GM18873 (cell line): ENCODE measurements around the gene SPAG7.

Source experiments
- ATAC-seq: cut with Tn5 transposase; IDR thresholded peaks from one replicate; pipeline ENCODE4 v1.9.1; 2021; ENCODE audit warnings: mild to moderate bottlenecking, moderate library complexity, moderate number of reproducible peaks; ENCODE audit not compliant: unreplicated experiment, low FRiP score

Gene SPAG7

DNA sequence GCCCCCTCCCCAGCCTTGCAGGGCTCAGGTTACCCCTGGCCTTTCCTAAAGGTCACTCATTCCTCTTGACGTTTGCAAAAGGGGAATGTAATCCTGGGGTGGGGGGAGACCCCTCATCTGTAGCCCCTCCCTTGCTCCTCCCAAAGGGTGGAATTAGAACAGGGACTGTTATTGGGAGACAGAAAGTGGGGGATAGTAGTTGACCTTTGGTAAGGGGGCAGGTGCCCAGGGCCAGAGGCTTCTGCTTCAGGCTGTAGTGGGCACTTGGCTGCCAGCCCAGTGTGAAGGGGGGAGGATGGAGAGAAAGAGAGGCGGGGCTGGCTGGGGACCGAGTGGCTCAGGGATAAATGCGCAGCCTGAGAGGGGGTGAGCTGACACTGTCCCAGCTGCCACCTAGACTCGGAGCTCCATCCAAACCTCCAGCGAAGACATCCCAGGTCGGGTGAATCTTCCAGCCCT, 16.8 kb downstream of the SPAG7 start, which contains the start of gene ENO3:
Gene ENO3 (plus strand): TSS at position 374 of the 459 bp plus-strand sequence. CDS start 711 bp downstream, outside the sequence.
- no peak for ATAC-seq

DNA sequence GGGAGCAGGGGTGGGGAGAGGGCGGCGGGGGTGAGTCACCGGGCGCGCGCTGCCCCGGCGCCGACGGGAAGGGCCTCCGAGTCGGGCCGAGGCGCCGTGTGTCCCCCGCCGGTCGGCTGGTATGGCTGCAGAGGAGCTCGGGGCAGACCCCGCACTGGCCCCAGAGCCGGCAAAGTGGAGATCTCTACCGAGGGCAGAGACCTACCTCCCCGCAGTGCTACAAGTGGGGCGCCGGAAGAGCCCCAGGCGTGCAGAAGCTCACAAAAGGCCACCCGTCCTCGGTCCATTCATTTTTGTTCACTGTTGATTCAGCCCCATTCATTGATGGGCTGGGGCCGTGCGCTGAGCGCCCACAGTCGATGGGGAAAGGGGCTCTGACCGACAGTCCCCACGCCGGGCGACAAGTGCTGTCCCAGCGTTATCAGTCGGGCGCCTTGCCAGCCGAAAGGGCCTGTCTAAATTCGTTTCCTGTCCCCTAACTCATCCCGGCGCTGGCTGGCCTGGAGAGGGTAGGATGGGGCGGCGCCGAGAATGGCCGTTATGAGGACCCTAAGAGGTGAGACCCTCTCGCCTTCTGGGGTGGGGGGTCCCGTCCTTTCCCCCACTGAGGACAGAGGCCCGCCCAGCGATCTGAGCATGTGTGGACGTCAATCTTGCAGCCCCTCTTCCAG, 17.4 kb downstream of the SPAG7 start:
- ATAC-seq: no peak

DNA sequence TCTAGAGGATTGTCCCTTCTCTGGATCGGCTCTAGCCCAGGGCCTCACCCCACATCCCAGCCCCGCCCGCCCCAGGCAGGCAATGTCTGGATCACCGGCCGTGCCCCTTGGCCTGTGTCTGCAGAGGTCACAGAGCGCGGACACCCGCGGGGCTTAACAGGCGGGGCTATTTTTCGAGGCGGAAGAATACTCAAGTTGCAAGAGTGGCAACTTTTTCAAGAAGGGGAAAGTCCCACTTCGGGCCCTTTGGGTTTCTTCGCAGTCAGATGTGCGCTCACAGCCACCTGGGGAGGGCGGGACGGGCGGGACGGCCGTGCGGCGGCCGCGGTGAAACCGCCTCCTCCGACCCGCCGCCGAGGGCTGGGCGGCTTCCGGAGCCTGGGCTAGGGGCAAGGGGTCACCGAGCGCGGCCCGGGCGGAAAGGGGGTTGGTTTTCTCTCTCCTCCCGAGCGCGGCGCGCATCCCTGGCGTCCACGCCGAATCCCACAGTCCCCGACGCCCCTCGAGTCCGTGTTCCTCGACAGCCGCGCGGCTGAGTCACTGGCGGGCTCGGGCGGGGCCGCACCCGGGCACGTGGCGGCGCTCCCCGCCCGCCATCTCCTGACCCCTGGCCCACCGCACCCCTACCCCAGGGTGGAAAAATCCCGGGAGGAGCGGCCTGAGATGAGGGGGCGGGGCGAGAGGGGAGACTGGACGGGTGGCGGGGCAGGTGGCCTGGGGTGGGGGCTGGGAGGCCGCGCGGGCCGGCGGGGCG, 18.1 kb downstream of the SPAG7 start:
- ATAC-seq: peak; percentile 30

DNA sequence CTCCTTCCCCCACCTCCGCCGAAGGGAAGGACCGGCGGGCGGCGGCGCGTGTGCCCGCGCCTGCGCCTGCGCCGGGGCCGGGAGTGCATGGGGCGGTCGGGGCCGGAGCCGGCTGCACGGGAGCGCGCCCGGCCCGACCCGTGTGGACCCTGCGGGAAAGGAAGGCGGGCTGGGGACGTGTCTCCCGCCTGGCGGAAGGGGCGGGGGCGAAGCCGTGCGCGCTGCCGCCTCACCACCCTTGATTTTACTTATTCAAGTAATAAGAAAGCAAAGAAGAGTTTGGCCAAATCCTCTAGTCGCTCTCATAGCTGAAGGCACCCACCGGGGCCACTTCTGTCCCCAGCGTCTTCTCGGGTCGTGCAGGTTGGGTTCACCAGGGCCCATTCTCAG, 18.7 kb downstream of the SPAG7 start:
- peak; percentile 17 for ATAC-seq

DNA sequence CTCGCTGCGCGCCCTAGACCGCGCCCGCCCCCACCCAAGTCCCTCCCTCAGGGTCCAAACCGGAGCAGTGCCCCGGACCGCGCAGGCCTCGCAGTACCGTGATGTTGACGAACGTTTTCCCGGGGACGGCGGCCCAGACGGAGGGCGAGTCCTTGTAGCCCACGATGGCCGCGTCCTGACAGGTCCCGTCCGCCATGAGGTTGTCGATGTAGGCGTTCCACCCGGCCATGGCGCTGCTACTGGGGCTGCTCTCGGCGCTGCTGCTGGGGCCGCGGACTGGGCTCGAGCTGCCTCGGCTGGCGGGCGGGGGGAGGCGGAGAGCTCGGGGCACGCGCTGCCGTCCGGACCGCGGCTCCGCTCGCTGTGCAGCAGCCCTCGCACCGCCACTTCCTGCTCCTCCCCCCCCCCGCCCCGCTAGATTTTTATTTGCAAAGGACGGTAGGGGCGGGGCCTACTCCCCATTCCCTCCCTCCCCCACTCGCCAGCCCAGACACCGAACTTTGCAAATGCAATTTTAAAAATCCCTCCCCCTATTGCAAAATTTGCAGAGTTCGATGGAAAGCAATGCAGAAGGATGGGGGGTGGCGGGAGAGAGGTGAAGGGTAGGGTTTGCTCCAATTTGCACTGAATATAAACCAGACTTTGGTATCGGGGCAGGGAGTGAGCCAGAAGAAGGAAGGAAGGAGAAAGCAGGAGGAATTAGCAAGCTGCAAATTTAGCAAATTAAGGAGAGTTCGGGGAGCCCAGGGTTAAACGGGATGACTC, 19.3 kb downstream of the SPAG7 start, which contains the start of gene PFN1:
Gene PFN1 (minus strand): TSS at position 365 of the 765 bp plus-strand sequence. CDS start 136 bp downstream, at position 229.
- ATAC-seq: peak; percentile 16

DNA sequence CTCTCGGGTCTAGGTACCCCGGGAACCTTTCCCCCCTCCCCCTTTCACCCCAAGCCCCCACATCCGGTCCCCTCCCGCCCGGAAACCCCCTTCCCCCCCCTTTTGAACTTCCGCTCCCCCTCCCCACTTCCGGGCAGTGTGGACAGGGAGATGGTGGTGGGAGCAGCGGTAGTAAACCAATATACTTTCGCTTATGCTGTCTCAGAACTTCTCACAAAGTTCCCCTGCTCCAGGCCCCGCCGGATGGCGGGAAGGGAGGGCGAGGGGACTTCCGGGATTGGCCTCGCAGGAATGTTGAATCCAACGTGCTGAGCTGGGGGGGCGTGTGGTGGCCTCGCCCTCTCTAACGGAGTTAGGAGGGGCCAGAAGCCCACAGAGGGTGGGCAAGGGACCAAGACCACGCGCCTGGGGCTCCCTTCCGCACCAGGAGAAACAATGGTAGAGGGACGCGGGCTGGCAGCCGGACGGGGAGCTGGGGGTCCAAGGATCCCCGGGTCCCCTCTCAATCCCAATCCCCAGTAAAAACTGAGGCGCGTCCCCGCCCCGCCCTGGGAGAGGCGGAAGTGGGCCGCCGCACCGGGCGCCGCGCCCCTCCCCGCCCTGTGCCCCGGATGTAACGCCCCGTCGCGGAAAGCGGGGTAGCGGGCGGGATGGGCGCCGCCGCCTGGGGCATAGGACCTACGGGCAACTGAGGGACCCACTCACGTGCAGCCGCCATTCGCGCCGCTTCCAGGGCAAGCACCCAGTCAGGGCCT, 20.0 kb downstream of the SPAG7 start:
- no peak for ATAC-seq

DNA sequence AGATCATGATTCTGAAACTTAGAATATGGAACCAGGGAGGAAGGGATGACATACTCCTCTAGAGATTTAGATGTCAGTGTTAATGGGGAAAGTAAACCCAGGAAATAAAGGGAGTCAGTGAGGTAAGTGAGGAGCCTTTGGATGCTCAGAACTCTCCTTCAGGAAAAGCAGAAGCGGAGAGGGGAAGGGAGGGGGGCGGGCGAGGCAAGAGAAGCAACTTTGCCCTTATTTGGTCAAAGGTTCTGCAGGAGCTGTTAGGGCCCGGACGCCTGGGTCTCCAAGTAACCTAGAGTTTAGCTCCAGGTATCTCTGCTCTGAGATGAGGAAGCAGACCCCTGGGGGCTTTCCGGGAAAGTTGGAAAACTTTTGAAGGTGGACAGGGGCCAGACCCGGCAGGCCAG, 20.6 kb downstream of the SPAG7 start:
- ATAC-seq: no peak

GRCh38 chr17:4946312-4946976, 21.2 kb downstream of the SPAG7 start:
- ATAC-seq: no peak

GRCh38 chr17:4945944-4946280, 21.7 kb downstream of the SPAG7 start:
- ATAC-seq: no peak

GRCh38 chr17:4945176-4945943, 22.3 kb downstream of the SPAG7 start:
- ATAC-seq: no peak

- ATAC-seq: no peak
Observed at GRCh38 chr17:4944554-4945175, 23.0 kb downstream of the SPAG7 start.

- ATAC-seq: no peak
Observed at GRCh38 chr17:4944163-4944553, 23.5 kb downstream of the SPAG7 start.

DNA sequence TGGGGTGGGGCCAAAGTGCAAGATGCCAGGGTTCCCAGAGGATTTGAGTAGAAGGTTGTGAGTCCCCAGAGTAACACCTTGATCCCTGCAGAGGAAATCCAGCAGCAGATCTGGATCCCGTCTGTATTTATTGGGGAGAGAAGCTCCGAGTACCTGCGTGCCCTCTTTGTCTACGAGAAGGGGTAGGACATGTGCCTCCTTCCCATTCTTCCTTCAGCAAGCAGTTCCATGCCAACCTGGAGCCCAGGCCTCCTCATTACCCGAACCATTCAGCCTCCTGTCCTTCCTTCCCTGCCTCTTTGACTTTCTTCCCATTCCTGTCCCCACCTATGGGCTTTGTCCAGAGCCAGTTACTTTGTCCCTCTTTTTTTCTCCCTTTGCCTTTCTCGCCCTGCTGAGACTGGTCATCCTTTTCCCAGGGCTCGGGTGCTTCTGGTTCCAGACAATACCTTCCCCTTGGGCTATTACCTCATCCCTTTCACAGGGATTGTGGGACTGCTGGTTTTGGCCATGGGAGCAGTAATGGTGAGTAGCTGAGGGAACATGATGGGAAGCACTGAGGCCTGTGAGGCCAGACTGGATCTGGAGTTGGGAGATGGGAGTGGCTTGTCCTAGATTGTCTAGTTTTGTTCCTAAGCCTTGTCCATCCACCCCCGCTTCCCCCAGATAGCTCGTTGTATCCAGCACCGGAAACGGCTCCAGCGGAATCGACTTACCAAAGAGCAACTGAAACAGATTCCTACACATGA, 24.7 kb downstream of the SPAG7 start:
- no peak for ATAC-seq

DNA sequence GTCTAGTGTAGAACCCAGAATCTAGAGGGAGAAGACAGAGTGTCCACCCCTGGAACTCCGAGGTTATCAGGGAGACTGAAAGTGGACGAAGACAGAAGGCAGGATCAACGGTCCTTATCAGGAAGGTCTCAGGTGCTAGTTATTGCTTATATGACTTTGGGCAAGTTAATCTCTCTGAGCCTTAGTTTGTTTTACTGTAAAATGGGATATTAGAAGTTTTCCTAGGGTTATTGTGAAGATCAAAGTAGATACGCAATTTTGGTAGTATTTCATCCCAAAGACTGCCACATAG, 26.4 kb downstream of the SPAG7 start:
- ATAC-seq: no peak

DNA sequence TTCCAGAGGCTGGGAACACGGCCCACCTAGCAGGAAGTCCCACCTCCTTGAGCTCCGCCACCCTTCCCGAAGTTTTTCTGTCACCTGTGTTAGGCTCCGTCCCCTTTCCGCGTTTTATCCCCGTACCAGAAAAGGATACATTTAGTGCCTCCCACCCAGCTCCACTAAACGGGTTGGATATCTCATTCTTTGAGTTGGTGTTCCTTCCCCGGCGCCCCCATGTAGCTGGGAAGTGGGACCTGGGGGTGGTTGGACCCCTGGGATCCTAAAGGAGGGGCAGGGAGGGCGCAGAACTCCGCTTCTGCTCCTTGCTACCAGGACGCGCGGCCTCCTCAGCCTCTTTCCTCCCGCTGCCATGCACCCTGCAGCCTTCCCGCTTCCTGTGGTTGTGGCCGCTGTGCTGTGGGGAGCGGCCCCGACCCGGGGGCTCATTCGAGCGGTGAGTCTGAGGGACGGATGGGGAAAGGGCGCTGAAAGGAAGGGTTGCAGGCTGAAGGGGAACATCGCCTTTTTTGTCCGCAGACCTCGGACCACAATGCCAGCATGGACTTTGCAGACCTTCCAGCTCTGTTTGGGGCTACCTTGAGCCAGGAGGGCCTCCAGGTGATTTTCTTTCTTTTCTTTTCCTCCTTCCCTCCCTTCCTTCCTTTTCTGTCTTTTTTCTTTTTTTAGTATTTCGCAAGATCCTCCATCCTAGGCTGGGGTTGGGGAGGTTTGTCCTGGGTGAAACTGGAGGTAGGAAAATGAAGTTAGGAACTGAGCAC, 26.9 kb downstream of the SPAG7 start:
- no peak for ATAC-seq

- ATAC-seq: peak; percentile 79
Observed at GRCh38 chr17:4939796-4940554, 27.6 kb downstream of the SPAG7 start, which contains the start of the genes RNF167 and SLC25A11. RNF167 (plus strand) TSS chr17:4940268; CDS start chr17:4940910, 642 bp downstream. SLC25A11 (minus strand) TSS chr17:4940046; CDS start chr17:4939910, 136 bp downstream.

- ATAC-seq: peak; percentile 8
Observed at GRCh38 chr17:4939546-4939795, 28.1 kb downstream of the SPAG7 start.
